DOHH2 (cell line): ENCODE data around the gene ARHGAP35.
"Not testable (repeated sequence)": the region's sequence is repeated elsewhere in the genome, so short reads cannot be mapped to it uniquely, and the experiment has no call there.

ENCODE experiments used
- EZH2phosphoT487 ChIP-seq: fragments of 200-600 bp; sonication (generic); IDR thresholded peaks from 2 replicates; pipeline ENCODE4 v1.6.1; 2017; ENCODE audit warnings: borderline replicate concordance, mild to moderate bottlenecking, antibody characterized with exemption, low read length, moderate library complexity, mixed read lengths
- TF ChIP-seq, protein P1 (sequence below): fragments of 200-600 bp; sonication (generic); IDR thresholded peaks from one replicate; pipeline ENCODE4 v1.5.1; 2014; ENCODE audit warnings: antibody characterized with exemption, mild to moderate bottlenecking, low read depth, low read length; ENCODE audit not compliant: poor library complexity, severe bottlenecking

DNA sequence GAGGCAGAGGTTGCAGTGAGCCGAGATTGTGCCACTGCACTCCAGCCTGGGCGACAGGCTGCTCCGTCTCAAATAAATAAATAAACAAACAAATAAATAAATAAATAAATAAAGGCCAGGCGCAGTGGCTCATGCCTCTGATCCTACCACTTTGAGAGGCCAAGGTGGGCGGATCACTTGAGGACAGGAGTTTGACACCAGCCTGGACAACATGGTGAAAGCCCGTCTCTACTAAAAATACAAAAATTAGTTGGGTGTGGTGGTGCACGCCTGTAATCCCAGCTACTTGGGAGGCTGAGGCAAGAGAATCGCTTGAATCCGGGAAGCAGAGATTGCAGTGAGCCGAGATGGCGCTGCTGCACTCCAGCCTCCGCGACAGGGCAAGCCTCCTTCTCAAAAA, 6.1 kb upstream of the ARHGAP35 start:
- TF ChIP-seq, protein P1, sequence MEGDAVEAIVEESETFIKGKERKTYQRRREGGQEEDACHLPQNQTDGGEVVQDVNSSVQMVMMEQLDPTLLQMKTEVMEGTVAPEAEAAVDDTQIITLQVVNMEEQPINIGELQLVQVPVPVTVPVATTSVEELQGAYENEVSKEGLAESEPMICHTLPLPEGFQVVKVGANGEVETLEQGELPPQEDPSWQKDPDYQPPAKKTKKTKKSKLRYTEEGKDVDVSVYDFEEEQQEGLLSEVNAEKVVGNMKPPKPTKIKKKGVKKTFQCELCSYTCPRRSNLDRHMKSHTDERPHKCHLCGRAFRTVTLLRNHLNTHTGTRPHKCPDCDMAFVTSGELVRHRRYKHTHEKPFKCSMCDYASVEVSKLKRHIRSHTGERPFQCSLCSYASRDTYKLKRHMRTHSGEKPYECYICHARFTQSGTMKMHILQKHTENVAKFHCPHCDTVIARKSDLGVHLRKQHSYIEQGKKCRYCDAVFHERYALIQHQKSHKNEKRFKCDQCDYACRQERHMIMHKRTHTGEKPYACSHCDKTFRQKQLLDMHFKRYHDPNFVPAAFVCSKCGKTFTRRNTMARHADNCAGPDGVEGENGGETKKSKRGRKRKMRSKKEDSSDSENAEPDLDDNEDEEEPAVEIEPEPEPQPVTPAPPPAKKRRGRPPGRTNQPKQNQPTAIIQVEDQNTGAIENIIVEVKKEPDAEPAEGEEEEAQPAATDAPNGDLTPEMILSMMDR = not testable (repeated sequence)
- TF ChIP-seq EZH2phosphoT487 = not testable (repeated sequence)
